IMR-90 (cell line): ENCODE results near the gene NRSN1. TPM values are rescaled to one million over a fixed set of nuclear protein-coding genes. Genes with fewer than 3 reads are reported as not detected.

ENCODE experiments used
- ATAC-seq: fragments of 200-7000 bp; cut with Tn5 transposase; 2 replicates; pipeline ENCODE4 v1.9.1; 2020; ENCODE audit warnings: low read depth, mild to moderate bottlenecking, moderate library complexity
- BruUV-seq: library from RNA; stranded (reverse); fragments of 400-500 nt; replicated peaks from 2 replicates; lab custom pipeline; 2021; lab: Mats Ljungman, UMichigan
- CTCF ChIA-PET: fragments of 300-600 bp; formaldehyde crosslinking; extraction: SDS; loops from one replicate; lab custom pipeline; 2021; ENCODE audit warnings: antibody characterized with exemption; lab: Yijun Ruan, JAX
- POLR2A ChIA-PET: fragments of 300-600 bp; sonication (Branson Sonifier 250); formaldehyde crosslinking; loops from one replicate; lab custom pipeline; 2022; ENCODE audit warnings: antibody characterized with exemption; ENCODE audit not compliant: unreplicated experiment; lab: Charles Lee
- DNase-seq: peaks from one replicate; pipeline ENCODE4 v3.0.0; 2013
- H2AFZ ChIP-seq: replicated peaks from 2 replicates; pipeline ENCODE3; 2013; ENCODE audit warnings: low read length, mild to moderate bottlenecking; ENCODE audit not compliant: poor library complexity
- H2AK5ac ChIP-seq: 2 replicates; pipeline ENCODE4 v1.6.1; 2013; ENCODE audit warnings: low read depth, low read length, inconsistent platforms
- H2AK9ac ChIP-seq: replicated peaks from 2 replicates; pipeline ENCODE3; 2013; ENCODE audit warnings: mild to moderate bottlenecking, low read depth, low read length, moderate library complexity; ENCODE audit not compliant: poor library complexity
- H2BK120ac ChIP-seq: 2 replicates; pipeline ENCODE4 v1.6.1; 2013; ENCODE audit warnings: low read depth, low read length, inconsistent platforms
- H2BK15ac ChIP-seq: 3 replicates; pipeline ENCODE4 v1.6.1; 2013; ENCODE audit warnings: low read depth, low read length, inconsistent platforms
- H2BK20ac ChIP-seq: 2 replicates; pipeline ENCODE4 v1.6.1; 2013; ENCODE audit warnings: low read depth, mild to moderate bottlenecking, inconsistent platforms, low read length, moderate library complexity
- H2BK5ac ChIP-seq: 2 replicates; pipeline ENCODE4 v1.6.1; 2013; ENCODE audit warnings: mild to moderate bottlenecking, low read depth, low read length, inconsistent platforms; ENCODE audit not compliant: poor library complexity, severe bottlenecking
- H3K14ac ChIP-seq: replicated peaks from 2 replicates; pipeline ENCODE4 v1.6.1; 2013; ENCODE audit warnings: low read depth, low read length, inconsistent platforms
- H3K18ac ChIP-seq: 2 replicates; pipeline ENCODE4 v1.6.1; 2013; ENCODE audit warnings: low read depth, low read length, control low read depth
- H3K23ac ChIP-seq: 2 replicates; pipeline ENCODE4 v1.6.1; 2013; ENCODE audit warnings: low read depth, low read length, inconsistent platforms
- H3K27ac ChIP-seq: 2 replicates; pipeline ENCODE4 v1.5.1; 2013; ENCODE audit warnings: mild to moderate bottlenecking, control low read depth, low read length; ENCODE audit not compliant: insufficient read depth
- H3K27me3 ChIP-seq: 2 replicates; pipeline ENCODE4 v1.6.1; 2013; ENCODE audit warnings: low read length; ENCODE audit not compliant: control insufficient read depth, insufficient read depth
- H3K36me3 ChIP-seq: 2 replicates; pipeline ENCODE4 v1.6.1; 2013; ENCODE audit warnings: low read length, mixed read lengths; ENCODE audit not compliant: control insufficient read depth, insufficient read depth
- H3K4ac ChIP-seq: 2 replicates; pipeline ENCODE4 v1.6.1; 2013; ENCODE audit warnings: low read depth, low read length, inconsistent platforms
- H3K4me1 ChIP-seq: 2 replicates; pipeline ENCODE4 v1.6.1; 2013; ENCODE audit warnings: low read length, mixed read lengths; ENCODE audit not compliant: control insufficient read depth, insufficient read depth
- H3K4me2 ChIP-seq: 2 replicates; pipeline ENCODE4 v1.6.1; 2013; ENCODE audit warnings: low read depth, mild to moderate bottlenecking, control low read depth, low read length, moderate library complexity
- H3K4me3 ChIP-seq: 2 replicates; pipeline ENCODE4 v1.5.1; 2013; ENCODE audit warnings: low read depth, mild to moderate bottlenecking, control low read depth, low read length, moderate library complexity; ENCODE audit not compliant: insufficient read depth
- H3K56ac ChIP-seq: 2 replicates; pipeline ENCODE4 v1.6.1; 2013; ENCODE audit warnings: low read length, inconsistent platforms; ENCODE audit not compliant: insufficient read depth; ENCODE audit errors: extremely low read depth
- H3K79me1 ChIP-seq, 2 experiments: 2 replicates each; pipeline ENCODE4 v1.6.1; 2013; ENCODE audit warnings: low read length in 2 of 2, inconsistent platforms in 1 of 2, low read depth in 1 of 2
- H3K9ac ChIP-seq: 2 replicates; pipeline ENCODE4 v1.6.1; 2013; ENCODE audit warnings: low read depth, low read length, control low read depth
- H3K9me1 ChIP-seq: 2 replicates; pipeline ENCODE4 v1.6.1; 2013; ENCODE audit warnings: low read length, inconsistent platforms; ENCODE audit not compliant: insufficient read depth
- H3K9me3 ChIP-seq: 2 replicates; pipeline ENCODE4 v1.6.1; 2013; ENCODE audit warnings: low read length; ENCODE audit not compliant: control insufficient read depth, insufficient read depth
- H4K20me1 ChIP-seq: 2 replicates; pipeline ENCODE4 v1.6.1; 2013; ENCODE audit warnings: low read length, inconsistent platforms; ENCODE audit not compliant: insufficient read depth
- H4K5ac ChIP-seq: 2 replicates; pipeline ENCODE4 v1.6.1; 2013; ENCODE audit warnings: mild to moderate bottlenecking, low read depth, low read length, control low read depth
- H4K8ac ChIP-seq, 2 experiments: 2 replicates each; pipeline ENCODE4 v1.6.1; 2013; ENCODE audit warnings: low read depth in 2 of 2, low read length in 2 of 2, control low read depth in 1 of 2, inconsistent platforms in 1 of 2
- H4K91ac ChIP-seq: 2 replicates; pipeline ENCODE4 v1.6.1; 2013; ENCODE audit warnings: low read depth, low read length, inconsistent platforms; ENCODE audit not compliant: insufficient read depth
- CEBPB ChIP-seq: IDR thresholded peaks from 2 replicates; pipeline ENCODE4 v1.6.1; 2012; ENCODE audit warnings: low read depth, low read length, improper control_type of control experiment
- CHD1 ChIP-seq: IDR thresholded peaks from 2 replicates; pipeline ENCODE4 v1.6.1; 2012; ENCODE audit warnings: low read depth, low read length, improper control_type of control experiment
- ELK1 ChIP-seq: fragments of 150-350 bp; IDR thresholded peaks from 2 replicates; pipeline ENCODE4 v1.6.1; 2016; ENCODE audit warnings: low read depth, mild to moderate bottlenecking, low read length, moderate library complexity, borderline replicate concordance
- FOS ChIP-seq: fragments of 150-350 bp; IDR thresholded peaks from 2 replicates; pipeline ENCODE4 v1.6.1; 2016; ENCODE audit warnings: low read depth, low read length
- MAFK ChIP-seq: IDR thresholded peaks from 2 replicates; pipeline ENCODE4 v1.6.1; 2012; ENCODE audit warnings: low read depth, low read length, improper control_type of control experiment
- RAD21 ChIP-seq: IDR thresholded peaks from 2 replicates; pipeline ENCODE4 v1.6.1; 2012; ENCODE audit warnings: low read length, improper control_type of control experiment
- USF2 ChIP-seq: fragments of 150-350 bp; IDR thresholded peaks from 2 replicates; pipeline ENCODE4 v1.6.1; 2017; ENCODE audit warnings: mild to moderate bottlenecking, antibody characterized with exemption, low read length, low read depth
- dilution Hi-C: fragments of 300-500 bp; cut with HindIII; formaldehyde crosslinking; loops from one replicate; pipeline ENCODE4 v1.14.3; 2018; ENCODE audit warnings: low sequenced_read_pairs; ENCODE audit not compliant: unreplicated experiment
- in situ Hi-C: fragments of 300-500 bp; cut with MboI; formaldehyde crosslinking; loops from 3 replicates; pipeline ENCODE4 v1.14.3; 2019; ENCODE audit warnings: low sequenced_read_pairs, inconsistent platforms, mixed read lengths
- intact Hi-C: fragments of 100-400 bp; cut with micrococcal nuclease; formaldehyde crosslinking; loops from 2 replicates; pipeline ENCODE4 v1.10.0; 2022
- polyA plus RNA-seq, 3 experiments: library from polyadenylated mRNA; depleted of rRNA; stranded (reverse); fragments of >200 nt; gene quantifications; 2 replicates each; pipeline ENCODE4 v1.2.3, GENCODE V29; 2012; ENCODE audit warnings: low replicate concordance in 1 of 3
- total RNA-seq: library from RNA; depleted of rRNA; stranded (reverse); fragments of >200 nt; gene quantifications from 2 replicates; pipeline ENCODE4 v1.2.3, GENCODE V29; 2012
- TF ChIP-seq, protein P1 (sequence below): conservative IDR thresholded peaks from 2 replicates; pipeline ENCODE4 v1.5.1; 2012; ENCODE audit warnings: mild to moderate bottlenecking, low read depth, low read length, improper control_type of control experiment

The NRSN1 gene
- total and polyA plus RNA-seq, 2 of the 4 experiments (the other 2 are of a cell fraction) = not detected

DNA sequence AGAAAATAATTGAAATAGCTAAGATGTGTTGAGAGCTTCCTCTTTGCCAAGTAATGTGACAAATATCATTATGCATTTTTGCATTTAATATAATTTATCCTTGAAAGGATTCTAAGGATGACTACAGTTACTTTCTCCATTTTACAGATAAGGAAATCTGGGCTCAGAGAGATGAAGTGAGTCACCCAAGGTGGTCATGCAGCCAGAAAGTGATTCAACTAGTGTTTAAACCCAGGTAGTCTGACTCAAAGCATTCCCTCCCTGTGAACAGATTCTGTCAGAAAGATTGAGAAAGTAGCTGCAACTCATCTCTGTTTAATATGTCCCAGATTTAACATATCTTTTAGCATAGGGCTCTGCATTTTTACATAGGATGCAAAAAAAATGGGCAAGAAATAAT lies 28.1 kb downstream of the NRSN1 start:
- H3K56ac ChIP-seq = no peak overlapping the region
- ChIA-PET CTCF (no interaction called here), POLR2A (no interaction called here)
- no peak overlapping the region for H4K91ac ChIP-seq
- H4K20me1 ChIP-seq = no peaks in the 10 kb centered on the region
- H3K9ac ChIP-seq = no peak overlapping the region
- BruUV-seq = no TSS peak
- no peak overlapping the region for H4K8ac ChIP-seq
- DNase-seq = no peak
- H3K4ac ChIP-seq = no peak overlapping the region
- no peak for TF ChIP-seq CHD1
- no peak for TF ChIP-seq USF2
- TF ChIP-seq, protein P1, sequence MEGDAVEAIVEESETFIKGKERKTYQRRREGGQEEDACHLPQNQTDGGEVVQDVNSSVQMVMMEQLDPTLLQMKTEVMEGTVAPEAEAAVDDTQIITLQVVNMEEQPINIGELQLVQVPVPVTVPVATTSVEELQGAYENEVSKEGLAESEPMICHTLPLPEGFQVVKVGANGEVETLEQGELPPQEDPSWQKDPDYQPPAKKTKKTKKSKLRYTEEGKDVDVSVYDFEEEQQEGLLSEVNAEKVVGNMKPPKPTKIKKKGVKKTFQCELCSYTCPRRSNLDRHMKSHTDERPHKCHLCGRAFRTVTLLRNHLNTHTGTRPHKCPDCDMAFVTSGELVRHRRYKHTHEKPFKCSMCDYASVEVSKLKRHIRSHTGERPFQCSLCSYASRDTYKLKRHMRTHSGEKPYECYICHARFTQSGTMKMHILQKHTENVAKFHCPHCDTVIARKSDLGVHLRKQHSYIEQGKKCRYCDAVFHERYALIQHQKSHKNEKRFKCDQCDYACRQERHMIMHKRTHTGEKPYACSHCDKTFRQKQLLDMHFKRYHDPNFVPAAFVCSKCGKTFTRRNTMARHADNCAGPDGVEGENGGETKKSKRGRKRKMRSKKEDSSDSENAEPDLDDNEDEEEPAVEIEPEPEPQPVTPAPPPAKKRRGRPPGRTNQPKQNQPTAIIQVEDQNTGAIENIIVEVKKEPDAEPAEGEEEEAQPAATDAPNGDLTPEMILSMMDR = no peak
- TF ChIP-seq FOS = no peak
- no peak for TF ChIP-seq ELK1
- TF ChIP-seq CEBPB = no peak
- no peak for TF ChIP-seq RAD21
- TF ChIP-seq MAFK = no peak
- H2BK15ac ChIP-seq = no peak overlapping the region
- no peak overlapping the region for H3K14ac ChIP-seq
- no peak overlapping the region for H3K4me2 ChIP-seq
- no peak overlapping the region for H2AK5ac ChIP-seq
- H2AK9ac ChIP-seq = no peak overlapping the region
- no peak overlapping the region for H2BK120ac ChIP-seq
- no peaks in the 10 kb centered on the region for H3K9me1 ChIP-seq
- no peaks in the 10 kb centered on the region for H3K79me1 ChIP-seq
- no peak overlapping the region for H3K18ac ChIP-seq
- in situ Hi-C loops = no loop called here
- dilution Hi-C loops = no loop called here
- H4K5ac ChIP-seq = no peak overlapping the region
- H2BK5ac ChIP-seq = no peak overlapping the region
- H2AFZ ChIP-seq = no peak overlapping the region
- no peaks in the 10 kb centered on the region for H3K4me1 ChIP-seq
- no peak for ATAC-seq
- H3K4me3 ChIP-seq = no peak overlapping the region
- no peak overlapping the region for H3K23ac ChIP-seq
- H3K36me3 ChIP-seq = no peaks in the 10 kb centered on the region
- no peak overlapping the region for H2BK20ac ChIP-seq
- H3K27me3 ChIP-seq = no peaks in the 10 kb centered on the region
- intact Hi-C loops = no loop called here
- H3K9me3 ChIP-seq = peaks cover 12% of the 10 kb centered on the region; the same call in 1 of the 2 replicates
- H3K27ac ChIP-seq = no peak overlapping the region
